ENCODE data around the gene ZNF564. TPM values are rescaled to one million over a fixed set of nuclear protein-coding genes. Genes with fewer than 3 reads are reported as not detected.

Gene ZNF564
- 1.7 to 2.6 TPM (median 2.1 TPM) in 5 replicates for total RNA-seq (2022; extraction: Qiagen RNA extraction; ENCODE audit: low read depth)

DNA sequence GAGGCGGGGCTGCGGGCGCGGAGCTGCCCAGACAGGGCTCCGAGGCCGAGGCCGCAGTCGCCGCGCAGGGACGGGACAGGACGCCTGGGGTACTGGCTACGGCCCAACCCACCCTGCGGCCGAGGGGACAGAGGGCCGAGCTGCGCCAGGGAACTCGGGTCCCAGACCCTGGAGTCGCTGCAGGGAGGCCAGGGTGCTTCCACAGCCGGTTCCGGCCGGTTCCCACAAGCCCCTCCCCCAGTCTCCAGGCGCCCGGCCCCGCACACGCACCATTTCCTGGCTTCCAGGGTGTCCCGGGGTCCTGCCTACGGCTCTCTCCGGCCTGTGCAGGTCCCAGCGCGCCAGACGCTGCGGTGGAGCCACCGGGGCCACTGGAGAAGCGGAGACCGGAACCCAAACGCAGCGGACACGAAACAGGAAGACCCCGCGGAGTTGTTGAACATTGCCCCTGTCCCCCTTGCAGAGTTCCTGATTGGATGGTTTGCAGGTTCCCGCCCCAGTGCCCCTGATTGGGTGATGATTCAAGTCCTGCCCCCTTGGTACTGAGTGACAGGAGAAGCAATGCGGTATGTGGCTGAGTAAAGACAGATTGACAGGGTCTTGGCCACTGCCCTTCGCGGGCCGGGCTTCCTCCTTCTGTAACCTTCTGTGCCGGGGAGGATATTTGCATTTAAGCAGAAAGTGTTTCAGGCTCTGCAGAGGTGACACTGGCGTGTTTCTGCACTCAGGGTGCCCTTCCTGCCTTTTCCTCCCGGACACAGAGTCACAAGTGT is at the start of gene ZNF564:
ZNF564 (minus strand) TSS at position 423 of the 773 bp plus-strand sequence; CDS start at position 273, 150 bp downstream.

DNA sequence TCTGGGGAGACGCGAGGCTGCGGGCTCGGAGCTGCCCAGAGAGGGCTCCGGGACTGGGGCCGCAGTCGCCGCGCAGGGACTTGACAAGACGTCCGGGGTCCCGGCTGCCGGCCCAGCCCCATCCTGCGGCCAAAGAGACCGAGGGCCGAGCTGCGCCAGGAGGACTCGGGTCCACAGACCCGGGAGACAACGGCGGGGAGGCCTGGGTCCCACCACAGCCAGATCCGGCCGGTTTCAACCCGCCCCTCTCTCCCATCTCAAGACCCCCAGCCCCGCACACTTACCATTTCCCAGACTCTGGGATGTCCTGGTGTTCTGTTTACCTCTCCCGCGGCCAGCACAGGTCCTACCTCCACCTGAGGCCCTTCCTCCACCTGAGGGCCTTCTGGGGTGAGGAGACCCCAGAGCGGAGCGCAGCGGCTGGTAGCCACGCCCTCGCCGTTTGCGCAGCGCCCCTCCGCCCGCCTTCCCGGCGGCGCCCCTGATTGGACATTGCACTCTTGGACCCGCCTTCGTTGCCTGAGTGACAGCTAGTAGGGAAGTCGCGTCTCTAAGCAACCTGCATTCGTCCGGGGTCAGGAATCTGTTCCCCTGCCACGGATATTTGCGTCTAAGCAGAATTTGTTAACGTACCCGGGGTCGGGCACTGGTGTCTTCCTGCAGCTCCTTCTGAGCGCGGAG is 66.8 kb downstream of the ZNF564 start, which contains the start of gene ZNF709:
ZNF709 (minus strand) TSS at position 446 of the 681 bp plus-strand sequence; CDS start at position 287, 159 bp downstream.

Other genes starting within 250 kb of the ZNF564 start
- gene ZNF563, start 217.8 kb downstream of the ZNF564 start, total RNA-seq (2022; extraction: Qiagen RNA extraction; ENCODE audit: low read depth), result not detected in 5 replicates
- not detected in 5 replicates for gene ZNF442, start 185.8 kb downstream of the ZNF564 start, total RNA-seq (2022; extraction: Qiagen RNA extraction; ENCODE audit: low read depth)
- 1.4 to 1.7 TPM (median 1.5 TPM) in 5 replicates for gene ZNF799, start 150.2 kb downstream of the ZNF564 start, total RNA-seq (2022; extraction: Qiagen RNA extraction; ENCODE audit: low read depth)
- 0.89 to 1.4 TPM (median 1.00 TPM) in 5 replicates for gene ZNF443, start 110.5 kb downstream of the ZNF564 start, total RNA-seq (2022; extraction: Qiagen RNA extraction; ENCODE audit: low read depth)
- 0.02 to 0.05 TPM in 2 of 5 replicates, not detected in the others for gene ZNF709, start 66.7 kb downstream of the ZNF564 start, total RNA-seq (2022; extraction: Qiagen RNA extraction; ENCODE audit: low read depth)
- 0.62 to 1.1 TPM (median 0.84 TPM) in 5 replicates for gene ZNF490, start 59.3 kb upstream of the ZNF564 start, total RNA-seq (2022; extraction: Qiagen RNA extraction; ENCODE audit: low read depth)
- 4.7 to 6.6 TPM (median 6.2 TPM) in 5 replicates for gene ZNF791, start 59.4 kb upstream of the ZNF564 start, total RNA-seq (2022; extraction: Qiagen RNA extraction; ENCODE audit: low read depth)
- 19.1 to 24.4 TPM (median 20.1 TPM) in 5 replicates for gene MAN2B1, start 115.3 kb upstream of the ZNF564 start, total RNA-seq (2022; extraction: Qiagen RNA extraction; ENCODE audit: low read depth)
- gene WDR83, start 115.3 kb upstream of the ZNF564 start, total RNA-seq (2022; extraction: Qiagen RNA extraction; ENCODE audit: low read depth), result 9.0 to 11.7 TPM (median 10.3 TPM) in 5 replicates
- 38.6 to 51.8 TPM (median 48.5 TPM) in 5 replicates for gene DHPS, start 130.4 kb upstream of the ZNF564 start, total RNA-seq (2022; extraction: Qiagen RNA extraction; ENCODE audit: low read depth)
- gene GNG14, start 136.5 kb upstream of the ZNF564 start, total RNA-seq (2022; extraction: Qiagen RNA extraction; ENCODE audit: low read depth), result not detected in 5 replicates
- gene FBXW9, start 145.1 kb upstream of the ZNF564 start, total RNA-seq (2022; extraction: Qiagen RNA extraction; ENCODE audit: low read depth), result 10.8 to 13.2 TPM (median 12.6 TPM) in 5 replicates
- 29.7 to 36.8 TPM (median 36.6 TPM) in 5 replicates for gene TNPO2, start 172.4 kb upstream of the ZNF564 start, total RNA-seq (2022; extraction: Qiagen RNA extraction; ENCODE audit: low read depth)
- gene TRIR, start 183.2 kb upstream of the ZNF564 start, total RNA-seq (2022; extraction: Qiagen RNA extraction; ENCODE audit: low read depth), result 135 to 200 TPM (median 176 TPM) in 5 replicates
- 78.4 to 98.3 TPM (median 91.2 TPM) in 5 replicates for gene GET3, start 186.0 kb upstream of the ZNF564 start, total RNA-seq (2022; extraction: Qiagen RNA extraction; ENCODE audit: low read depth)
- gene BEST2, start 200.3 kb upstream of the ZNF564 start, total RNA-seq (2022; extraction: Qiagen RNA extraction; ENCODE audit: low read depth), result 0.06 TPM in 1 of 5 replicates, not detected in the others
- gene HOOK2, start 224.1 kb upstream of the ZNF564 start, total RNA-seq (2022; extraction: Qiagen RNA extraction; ENCODE audit: low read depth), result 7.2 to 12.1 TPM (median 10.4 TPM) in 5 replicates
- gene JUNB, start 240.0 kb upstream of the ZNF564 start, total RNA-seq (2022; extraction: Qiagen RNA extraction; ENCODE audit: low read depth), result 96.9 to 138 TPM (median 119 TPM) in 5 replicates

Measured in A549 treated with DMSO at 1 μM for 4 hours (cell line).